Esophagus squamous epithelium (tissue), 4 donors: ENCODE results near the gene ZNF296.

Experiments
- CTCF ChIP-seq, 6 experiments: fragments of 450-650 bp in 4 of 6; fragments of 200-600 bp in 2 of 6; sonication (generic) in 2 of 6; IDR thresholded peaks; one replicate each; pipeline ENCODE4 v1.5.1; 2016 to 2019; ENCODE audit warnings: antibody characterized with exemption in 6 of 6, mild to moderate bottlenecking in 4 of 6, moderate library complexity in 4 of 6
- POLR2A ChIP-seq, 4 donors: fragments of 450-650 bp; IDR thresholded peaks; one replicate each; pipeline ENCODE4 v1.6.1; 2017; ENCODE audit warnings: antibody characterized with exemption in 4 of 4, mild to moderate bottlenecking in 4 of 4, moderate library complexity in 3 of 4

DNA sequence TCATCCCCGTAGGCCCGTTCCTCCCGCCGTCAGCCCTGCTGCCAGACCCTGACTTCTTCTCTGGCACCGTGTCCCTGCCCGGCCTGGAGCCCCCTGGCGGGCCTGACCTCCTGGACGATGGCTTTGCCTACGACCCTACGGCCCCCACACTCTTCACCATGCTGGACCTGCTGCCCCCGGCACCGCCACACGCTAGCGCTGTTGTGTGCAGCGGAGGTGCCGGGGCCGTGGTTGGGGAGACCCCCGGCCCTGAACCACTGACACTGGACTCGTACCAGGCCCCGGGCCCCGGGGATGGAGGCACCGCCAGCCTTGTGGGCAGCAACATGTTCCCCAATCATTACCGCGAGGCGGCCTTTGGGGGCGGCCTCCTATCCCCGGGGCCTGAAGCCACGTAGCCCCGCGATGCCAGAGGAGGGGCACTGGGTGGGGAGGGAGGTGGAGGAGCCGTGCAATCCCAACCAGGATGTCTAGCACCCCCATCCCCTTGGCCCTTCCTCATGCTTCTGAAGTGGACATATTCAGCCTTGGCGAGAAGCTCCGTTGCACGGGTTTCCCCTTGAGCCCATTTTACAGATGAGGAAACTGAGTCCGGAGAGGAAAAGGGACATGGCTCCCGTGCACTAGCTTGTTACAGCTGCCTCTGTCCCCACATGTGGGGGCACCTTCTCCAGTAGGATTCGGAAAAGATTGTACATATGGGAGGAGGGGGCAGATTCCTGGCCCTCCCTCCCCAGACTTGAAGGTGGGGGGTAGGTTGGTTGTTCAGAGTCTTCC lies 38.7 kb downstream of the ZNF296 start:
- no peak for TF ChIP-seq CTCF (IDR thresholded peaks at IDR 0.05)
- TF ChIP-seq POLR2A (IDR thresholded peaks at IDR 0.05) = no peak
